Stimulated activated CD4-positive, alpha-beta T cell treated with anti-CD3 and anti-CD28 coated beads, Interleukin-2, amount 100 ng/mL, for 4 hours (primary cell): ENCODE results near the gene SCLT1.
"Not testable (repeated sequence)": the region's sequence is repeated elsewhere in the genome, so short reads cannot be mapped to it uniquely, and the experiment has no call there.

ENCODE experiments used
- DNase-seq: peaks from one replicate; pipeline ENCODE4 v3.0.0-alpha.2; 2020; ENCODE audit warnings: low read depth

Gene SCLT1

DNA sequence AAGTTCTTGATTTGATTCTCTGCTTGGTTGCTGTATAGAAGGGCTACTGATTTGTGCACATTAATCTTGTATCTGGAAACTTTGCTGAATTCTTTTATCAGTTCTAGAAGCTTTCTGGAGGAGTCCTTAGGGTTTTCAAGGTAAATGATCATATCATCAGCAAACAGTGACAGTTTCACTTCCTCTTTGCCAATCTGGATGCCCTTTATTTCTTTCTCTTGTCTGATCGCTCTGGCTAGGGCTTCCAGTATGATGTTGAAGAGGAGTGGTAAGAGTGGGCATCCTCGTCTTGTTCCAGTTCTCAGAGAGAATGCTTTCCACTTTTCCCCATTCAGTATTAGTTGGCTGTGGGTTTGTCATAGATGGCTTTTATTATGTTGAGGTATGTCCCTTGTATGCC is 23.8 kb downstream of the SCLT1 start:
- not testable (repeated sequence) for DNase-seq

DNA sequence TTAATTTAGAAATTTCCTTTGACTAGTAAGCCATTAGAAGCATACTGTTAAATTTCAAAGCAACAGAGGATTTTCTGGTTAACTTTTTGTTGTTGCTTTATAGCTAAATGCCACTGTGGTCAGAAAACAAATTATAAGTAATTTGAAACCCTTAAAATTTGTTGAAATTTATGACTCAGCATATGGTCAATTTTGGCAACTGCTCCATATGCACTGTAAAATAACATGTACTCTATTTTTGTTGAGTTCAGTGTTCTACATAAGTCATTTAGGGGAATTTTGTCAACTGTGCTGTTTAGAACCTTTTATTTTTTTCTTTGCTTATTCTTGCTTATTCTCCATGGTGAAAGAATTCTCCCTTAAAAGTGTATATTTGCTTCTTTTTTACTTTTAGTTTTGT is 28.6 kb downstream of the SCLT1 start:
- DNase-seq, result no peak

DNA sequence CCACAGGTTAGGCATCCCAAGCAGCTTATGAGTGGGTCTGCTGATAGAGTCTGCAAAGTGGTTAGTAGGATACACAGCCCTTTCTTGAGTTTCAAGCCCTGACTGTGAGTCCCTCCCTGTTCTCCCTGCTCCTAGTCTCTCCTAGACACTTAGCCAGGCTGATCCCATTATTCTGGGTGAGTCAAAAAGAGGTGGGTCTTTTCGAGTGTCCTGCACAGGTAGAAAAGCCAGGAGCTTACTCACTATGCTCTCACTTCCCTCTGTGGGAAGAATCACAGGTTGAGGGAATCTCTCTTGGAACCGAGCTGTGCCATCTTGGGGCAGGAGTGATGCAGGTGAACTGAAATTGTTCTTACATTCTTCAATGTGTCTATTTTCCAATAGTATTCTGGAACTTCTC is 29.7 kb downstream of the SCLT1 start:
- DNase-seq, result no peak

DNA sequence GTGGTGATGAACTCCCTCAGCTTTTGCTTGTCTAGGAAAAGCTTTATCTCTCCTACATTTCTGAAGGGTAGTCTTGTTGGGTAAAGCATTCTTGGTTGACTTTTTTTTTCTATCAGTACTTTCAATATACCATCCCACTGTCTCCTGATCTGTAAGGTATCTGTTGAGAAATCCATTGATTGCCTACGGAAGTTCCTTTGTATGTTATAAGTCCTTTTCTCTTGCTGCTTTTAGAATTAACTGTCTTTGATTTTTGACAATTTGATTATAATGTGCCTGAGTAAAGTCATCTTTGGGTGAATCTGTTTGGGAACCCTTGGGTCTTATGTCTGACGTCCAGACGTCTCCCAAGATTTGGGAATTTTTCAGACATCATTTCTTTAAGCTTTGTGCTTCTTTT is 30.8 kb downstream of the SCLT1 start:
- no peak for DNase-seq

DNA sequence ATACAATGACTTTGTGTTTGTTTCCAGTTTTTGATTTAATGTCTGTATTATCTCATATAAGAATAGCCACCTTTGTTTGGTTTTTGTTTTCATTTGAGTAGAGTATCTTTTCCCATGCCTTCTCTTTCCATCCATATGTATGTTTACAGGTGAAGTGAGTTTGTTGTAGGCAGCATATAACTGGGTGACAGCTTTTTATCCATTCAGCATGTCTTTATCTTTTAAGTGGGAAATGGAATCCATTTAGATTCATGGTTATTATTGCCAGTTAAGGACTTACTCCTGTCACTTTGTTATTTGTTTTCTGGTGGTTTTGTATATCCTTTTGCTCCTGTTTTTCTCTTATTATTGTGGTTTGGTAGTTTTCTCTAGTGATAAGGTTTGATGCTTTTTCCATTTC is 34.3 kb downstream of the SCLT1 start:
- DNase-seq, result no peak

DNA sequence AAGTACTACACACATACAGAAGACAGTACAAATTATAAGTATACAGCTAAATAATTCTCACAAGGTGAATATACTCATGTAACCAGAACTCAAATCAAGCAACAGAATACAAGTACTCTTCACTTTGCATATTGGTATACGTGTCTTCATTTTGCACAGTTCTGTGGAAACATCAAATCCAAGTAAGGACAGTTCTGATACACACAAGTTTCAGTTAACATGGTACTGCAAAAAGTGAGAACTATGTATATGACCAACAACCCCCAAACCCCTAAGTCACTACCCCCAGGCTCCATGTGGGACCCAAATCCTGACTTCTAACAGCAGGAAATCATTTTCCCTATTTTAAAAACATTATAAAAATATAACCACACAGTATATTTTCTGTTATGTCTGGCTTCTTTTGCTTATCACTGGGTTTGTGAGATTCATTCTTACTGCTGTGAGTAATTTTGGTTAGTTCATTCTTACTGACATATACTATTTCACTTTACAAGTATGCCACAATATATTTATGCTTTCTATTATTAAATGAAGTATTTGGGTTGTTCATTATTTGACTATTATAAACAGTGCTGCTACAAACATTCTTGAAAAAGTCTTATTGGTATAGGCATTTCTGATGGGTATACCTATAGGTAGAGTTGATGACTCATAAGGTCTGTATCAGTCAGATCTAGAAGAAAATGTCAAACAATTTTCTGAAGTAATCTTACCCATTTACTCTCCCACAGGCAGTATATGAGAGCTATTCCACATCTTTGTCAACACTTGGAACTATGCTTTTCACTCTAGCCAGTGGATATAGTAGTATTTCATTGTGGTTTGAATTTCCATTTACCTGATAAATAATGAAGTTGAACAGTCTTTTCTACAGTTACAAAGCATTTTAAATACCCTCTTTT is 47.0 kb downstream of the SCLT1 start:
- no peak for DNase-seq

DNA sequence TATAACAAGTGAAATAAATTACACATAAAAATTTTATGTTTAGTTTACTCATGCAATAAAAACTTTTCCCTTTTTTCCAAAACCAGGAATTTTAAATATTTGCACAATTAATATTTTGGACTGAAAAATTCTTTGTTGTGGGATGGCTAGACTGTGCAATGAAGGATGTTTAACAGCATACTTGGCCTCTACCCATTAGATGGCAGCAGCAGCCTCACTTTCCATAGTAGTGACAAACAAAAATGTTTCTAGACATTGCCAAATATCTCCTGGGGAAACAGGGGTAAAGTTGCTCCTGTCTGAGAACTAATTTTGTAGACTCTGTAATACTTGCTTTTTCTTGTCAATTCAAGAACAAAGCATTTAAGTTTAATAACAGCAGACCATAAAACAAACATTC is 49.8 kb downstream of the SCLT1 start:
- no peak for DNase-seq

DNA sequence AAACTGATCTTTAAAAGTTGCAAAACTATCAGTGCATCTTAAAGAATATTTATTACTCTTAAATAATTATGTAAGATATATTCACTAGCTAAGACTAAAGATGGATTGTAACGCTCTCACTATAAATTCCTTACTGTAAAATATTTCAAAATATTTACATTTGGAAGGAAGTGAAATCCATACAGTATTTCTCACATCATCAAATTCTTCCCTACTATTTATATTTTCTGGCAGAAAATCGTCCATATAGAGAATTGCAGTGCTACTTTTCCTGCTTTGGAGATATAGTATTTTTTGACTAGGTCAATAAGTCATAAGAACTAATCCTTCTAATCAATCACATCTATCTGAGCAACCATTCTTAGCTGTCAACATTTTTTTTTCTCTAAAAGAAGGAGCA is 52.9 kb downstream of the SCLT1 start:
- DNase-seq, result no peak

DNA sequence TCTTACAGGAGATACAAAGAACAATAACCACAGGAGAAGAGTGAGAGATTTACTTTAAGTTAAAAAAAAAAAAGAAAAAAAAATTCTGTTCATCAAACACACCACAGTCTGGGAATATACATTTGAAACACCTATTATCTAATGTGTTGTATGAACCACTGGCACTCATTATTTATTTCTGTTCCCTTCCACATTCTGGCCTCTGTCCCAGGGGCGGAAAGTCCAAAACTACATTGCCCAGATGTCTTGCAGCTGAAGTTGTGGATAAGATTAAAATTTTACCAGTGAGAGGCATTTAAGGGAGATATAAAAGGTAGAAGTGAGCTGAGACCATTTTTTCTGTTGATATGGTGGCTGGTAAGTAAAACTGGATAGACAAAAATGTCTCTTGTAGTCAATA is 56.2 kb downstream of the SCLT1 start:
- no peak for DNase-seq

DNA sequence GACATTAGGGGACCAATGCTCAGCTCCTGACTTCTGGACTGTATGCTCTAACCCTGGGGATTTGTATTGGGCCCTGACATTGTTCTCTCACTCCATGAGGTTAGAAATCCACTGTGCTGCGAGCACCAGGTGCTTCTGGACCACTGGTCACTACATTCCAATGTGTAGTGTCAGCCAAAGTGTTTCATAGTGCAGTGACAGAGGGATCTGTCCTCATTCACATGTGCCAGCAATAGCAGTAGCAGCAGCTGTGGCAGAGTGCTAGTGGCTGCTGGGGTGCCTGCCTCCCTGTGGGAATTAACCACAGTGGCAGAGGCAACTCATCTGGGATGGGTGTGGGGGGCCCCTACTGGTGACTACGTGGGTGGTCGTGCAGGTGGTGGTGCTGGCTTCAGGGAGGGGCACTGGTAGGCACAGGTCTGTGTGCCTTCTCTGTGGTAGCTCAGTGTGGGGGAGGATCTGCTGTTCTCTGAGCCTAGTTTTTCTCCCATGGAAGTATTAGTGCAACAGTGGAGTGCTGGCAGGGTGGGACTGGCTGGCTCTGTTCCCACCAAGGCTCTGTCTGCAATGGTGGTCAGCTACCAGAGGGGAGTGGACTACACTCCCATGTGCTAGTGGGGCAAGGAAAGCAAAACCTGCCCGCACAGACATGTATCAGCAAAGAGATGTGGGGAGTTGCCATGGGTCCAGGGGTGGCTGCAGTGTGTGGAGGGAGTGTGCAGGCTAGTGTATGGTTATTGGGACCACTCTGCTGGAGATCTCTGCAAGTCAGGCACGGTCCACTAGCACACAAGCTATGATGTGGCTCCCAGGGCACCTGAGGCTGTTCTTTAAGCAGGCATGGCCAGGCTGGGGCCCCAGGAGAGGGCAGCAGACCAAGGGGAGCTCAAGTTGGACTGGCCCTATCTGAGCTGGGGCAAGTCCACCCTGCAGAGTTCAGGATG is 78.5 kb downstream of the SCLT1 start:
- no peak for DNase-seq

DNA sequence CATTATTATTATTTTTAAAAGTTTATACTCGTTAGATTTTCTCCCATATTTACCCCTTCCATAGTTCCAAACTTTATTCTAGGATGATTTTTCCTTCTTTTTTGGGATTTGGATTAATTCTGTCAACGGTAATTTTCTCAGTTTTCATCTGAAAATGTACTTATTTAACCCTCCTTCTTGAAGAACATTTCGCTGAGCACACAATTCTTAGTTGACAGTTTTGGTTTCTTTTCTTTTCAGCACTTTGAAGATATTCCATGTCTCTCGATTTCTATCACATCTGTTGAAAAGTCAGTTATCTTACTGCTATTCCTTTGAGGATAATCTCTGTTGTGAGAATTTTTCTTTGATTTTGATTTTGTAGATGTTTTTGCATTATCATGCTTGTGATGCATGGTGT is 85.2 kb downstream of the SCLT1 start:
- no peak for DNase-seq

DNA sequence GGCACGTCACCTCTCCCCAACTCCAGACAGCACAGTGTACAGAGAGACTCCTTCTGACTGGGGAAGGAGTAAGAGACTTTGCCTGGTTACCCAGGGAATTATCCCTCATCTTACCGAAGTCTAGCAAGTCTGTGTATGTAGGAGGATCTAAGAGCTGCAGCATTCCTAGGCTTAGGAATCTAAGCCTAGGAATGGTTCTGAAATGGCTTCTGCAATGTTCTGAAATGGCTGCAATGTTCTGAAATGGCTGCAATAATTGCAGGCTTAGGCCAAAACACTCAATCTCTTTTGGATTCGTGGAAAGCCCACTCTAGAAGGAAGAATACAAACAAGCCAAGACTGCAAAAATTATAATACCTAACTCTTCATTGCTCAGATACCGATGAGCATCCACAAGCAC is 106.4 kb downstream of the SCLT1 start:
- DNase-seq, result no peak

DNA sequence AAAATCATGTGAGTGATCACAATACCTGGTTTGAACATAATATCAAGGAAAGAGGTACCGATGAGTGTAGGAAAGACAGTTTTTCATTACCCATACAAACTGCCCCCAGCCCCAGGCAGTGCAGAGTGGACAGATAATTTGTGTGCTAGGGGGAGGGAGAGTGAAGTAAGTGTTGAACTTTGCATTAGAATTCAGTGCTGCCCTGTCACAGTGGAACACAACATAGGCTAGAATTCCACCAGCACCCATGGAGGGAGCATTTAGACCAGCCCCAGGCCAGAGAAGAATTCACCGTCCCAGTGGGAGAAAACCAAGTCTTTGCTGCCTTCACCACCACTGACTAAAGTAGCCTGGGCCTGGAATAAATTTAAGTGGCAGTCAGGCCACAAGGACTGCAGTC is 107.3 kb downstream of the SCLT1 start:
- DNase-seq, result no peak

DNA sequence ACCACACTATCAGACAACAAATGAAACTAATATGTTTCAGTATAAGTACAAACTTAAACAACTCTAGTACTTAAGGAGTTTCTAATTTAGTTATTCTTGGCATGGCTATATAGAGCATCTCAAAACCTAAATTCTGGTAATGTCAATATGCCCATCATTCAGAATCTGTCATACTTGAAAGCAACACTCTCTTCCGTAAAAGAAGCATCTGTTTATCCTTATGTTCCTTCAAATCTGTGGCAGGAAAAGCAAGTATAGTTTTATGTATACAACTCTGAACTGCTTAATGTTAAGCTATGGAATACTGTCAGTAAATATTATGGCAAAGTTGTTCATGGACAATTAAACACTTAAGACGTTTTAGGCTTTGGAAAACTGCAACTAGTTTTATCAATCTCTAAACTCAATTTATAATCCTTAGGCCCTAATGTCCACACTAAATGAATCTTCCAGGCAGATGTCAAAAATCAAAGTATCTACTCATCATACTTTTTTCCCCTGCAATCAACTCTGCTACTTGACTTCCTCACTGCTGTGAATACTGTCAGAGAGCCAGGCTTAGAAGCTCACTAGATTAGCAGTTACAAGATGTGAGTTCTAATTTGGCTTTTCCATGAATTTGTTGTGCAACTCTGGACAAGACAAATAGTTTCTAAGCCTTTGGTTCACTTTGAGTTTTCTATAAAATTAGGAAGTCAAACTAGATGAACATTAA is 109.4 kb downstream of the SCLT1 start:
- no peak for DNase-seq

DNA sequence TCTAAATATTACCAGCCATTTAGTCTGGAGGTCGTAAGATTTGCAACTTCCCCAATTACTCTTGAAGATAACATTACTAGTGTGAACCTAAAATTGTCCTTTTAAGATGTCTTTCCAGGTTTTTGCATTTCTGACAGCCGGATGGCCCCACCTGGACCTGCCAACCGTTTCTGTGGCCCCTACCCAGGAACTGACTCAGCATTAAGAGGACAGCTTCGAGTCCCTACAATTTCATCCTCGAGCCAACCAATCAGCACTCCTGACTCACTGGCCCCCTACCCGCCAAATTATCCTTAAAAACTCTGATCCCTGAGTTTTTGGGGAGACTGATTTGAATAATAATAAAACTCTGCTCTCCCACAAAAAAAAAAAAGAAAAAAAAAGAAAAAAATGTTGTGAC is 112.0 kb downstream of the SCLT1 start:
- DNase-seq, result no peak

DNA sequence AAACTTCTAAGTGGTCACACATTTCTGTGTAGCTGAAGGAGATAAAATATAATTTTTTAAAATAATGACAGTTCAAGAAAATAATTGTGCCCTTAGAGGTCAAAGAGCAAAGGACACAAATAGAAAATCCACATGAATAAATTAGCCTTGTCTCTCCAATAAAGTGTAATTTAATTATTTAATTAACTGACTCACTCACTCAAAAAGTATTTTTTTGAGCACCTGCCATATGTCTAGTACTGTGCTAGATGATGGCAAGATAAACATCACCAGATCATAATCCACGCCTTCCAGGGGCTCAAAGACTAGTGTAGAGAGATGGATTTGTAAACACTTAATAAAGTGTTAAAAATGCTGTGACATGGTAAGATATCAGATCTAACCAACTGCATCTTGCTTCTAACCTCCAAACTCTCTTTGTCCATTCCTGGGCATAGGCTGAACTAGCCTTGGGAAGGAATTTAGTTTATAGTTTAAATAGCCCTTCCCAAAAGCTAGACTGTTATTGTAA is 112.5 kb downstream of the SCLT1 start:
- no peak for DNase-seq

DNA sequence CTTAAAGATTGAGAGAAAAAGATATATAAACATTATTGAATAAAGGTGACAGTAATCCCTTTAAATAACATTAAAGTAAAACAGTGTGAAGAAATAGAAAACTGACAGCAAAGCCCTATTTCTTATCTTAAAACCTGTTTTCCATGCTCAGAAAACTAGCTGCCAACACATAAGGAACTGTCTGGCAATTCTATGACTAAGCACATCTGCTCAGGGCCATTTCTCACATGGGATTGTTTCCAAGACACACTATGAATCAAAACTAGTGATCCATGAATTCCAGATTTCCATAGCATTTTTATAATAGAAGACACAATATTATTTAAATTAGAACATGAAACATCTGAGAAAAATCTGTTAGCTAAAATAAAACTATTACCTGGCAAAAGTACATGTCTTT is 113.4 kb downstream of the SCLT1 start:
- no peak for DNase-seq

DNA sequence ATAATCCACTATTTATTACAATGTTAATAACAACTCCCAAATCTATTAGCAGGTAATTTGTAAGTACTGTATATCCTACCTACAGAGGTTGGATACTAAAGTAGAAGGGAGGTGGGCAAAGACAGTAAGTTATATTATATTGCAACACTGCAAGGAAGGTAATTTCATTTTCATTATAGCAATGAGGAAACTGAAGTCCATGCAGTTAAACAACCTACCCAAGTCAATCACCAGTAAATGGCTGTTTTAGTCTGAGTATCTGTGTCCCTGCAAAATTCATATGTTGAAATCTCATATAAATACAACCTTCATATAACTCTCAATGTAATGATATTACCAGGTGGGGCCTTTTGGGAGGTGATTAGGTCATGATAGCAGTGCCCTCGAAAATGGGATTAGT is 114.4 kb downstream of the SCLT1 start:
- no peak for DNase-seq

DNA sequence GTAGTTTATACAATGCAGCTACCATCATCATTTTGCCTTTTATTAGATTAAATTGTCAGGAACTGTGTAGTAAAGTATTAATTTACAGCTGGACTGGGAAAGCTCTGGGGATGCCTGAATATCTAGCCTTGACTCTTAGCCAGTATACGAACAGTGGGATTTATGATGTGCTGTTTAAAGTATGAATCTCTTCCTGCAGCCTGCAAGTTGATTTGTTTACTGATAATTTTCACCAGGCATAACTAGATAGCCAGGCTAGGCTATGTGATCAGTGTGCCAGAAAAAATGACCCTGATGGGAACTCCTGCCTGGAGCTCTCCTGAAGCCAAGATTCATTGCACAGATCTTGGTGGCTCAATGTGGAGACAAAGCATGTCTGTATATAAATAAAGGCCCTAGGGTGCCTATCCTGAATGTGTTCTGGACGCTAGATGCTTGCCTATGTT is 119.2 kb downstream of the SCLT1 start:
- no peak for DNase-seq

DNA sequence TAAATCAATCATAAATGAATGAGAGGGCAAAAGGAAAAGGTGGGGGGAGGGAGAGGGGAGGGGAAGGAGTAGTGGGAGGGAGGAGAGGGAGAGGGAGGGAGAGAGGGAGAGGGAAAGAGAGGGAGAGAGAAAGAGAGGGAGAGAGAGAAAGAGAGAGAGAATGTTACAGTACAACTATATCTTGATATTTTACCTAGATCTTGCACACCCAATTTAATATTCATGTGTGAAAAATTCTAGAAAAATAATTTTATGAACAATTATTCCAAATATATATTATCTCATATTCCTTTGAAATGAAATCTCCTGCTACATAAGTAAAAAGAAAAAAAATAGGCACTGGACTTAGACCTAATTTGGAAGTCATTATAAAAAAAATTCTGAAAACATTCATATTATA is 120.0 kb downstream of the SCLT1 start:
- no peak for DNase-seq

DNA sequence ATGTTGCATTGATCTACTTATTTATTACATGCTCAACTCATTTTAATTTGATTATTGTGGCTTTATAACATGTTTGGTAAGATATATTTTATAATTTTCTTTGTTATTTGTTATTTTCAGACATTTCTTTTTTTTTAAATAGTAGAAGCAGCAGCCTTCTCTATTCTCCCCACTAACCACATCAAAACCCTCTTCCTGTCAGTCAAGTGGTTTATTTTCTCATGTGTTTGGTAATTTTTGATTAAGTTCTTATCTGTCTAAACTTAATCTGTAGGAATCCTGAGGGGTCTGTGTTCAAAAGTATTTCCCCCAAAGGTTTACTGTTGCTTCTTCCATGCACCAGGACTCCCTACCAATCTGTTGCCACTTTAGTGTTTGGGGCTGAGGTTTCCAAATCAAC is 131.9 kb downstream of the SCLT1 start:
- no peak for DNase-seq

DNA sequence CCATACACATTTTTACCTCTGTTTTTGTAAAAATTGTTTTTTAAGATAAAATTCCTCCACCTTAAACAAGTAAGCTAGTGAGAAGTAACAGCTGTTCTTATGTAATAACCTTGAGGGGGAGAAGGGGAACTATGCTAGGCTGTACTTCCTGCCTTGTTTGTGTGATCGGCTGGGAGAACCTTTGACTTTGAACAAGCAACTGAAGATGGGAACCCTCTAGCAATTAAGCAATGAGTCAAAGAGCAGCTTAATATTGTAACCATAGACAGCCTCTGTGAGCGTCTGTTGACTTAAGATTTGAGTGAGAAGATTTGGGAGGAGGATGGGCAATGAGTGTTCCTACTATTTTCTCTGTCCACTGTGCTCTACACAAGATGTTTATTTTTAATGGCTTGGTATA is 135.1 kb downstream of the SCLT1 start:
- no peak for DNase-seq
